Measurements from ENCODE around the gene PDGFA.

- TF ChIP-seq CTCF (optimal IDR thresholded peaks at IDR 0.05 in 1 of 3, IDR thresholded peaks at IDR 0.05 in 1 of 3, conservative IDR thresholded peaks at IDR 0.05 in 1 of 3; ENCODE audit: extremely low read depth in 1 of 3, insufficient read depth in 2 of 3, low read length in 3 of 3), result no peak
- no peak for TF ChIP-seq EZH2 (IDR thresholded peaks at IDR 0.05; ENCODE audit: low read length)
These were observed 44.1 kb upstream of the PDGFA start for GRCh38 chr7:563629-564170.
